Transverse colon (tissue), 3 donors: ENCODE data around the gene USP9Y.

Experiments
- POLR2A ChIP-seq: fragments of 450-650 bp; IDR thresholded peaks from one replicate; pipeline ENCODE4 v1.6.1; 2016; ENCODE audit warnings: antibody characterized with exemption, mild to moderate bottlenecking, moderate library complexity
- TF ChIP-seq, protein P1 (sequence below), 5 experiments: fragments of 200-600 bp in 3 of 5; fragments of 450-650 bp in 2 of 5; sonication (generic) in 3 of 5; IDR thresholded peaks; 1 replicate in 2 of 5; 2 replicates in 3 of 5; pipeline ENCODE4 v1.5.1; 2016 to 2017; ENCODE audit warnings: antibody characterized with exemption in 5 of 5, inconsistent platforms in 3 of 5, mild to moderate bottlenecking in 2 of 5, moderate library complexity in 1 of 5

DNA sequence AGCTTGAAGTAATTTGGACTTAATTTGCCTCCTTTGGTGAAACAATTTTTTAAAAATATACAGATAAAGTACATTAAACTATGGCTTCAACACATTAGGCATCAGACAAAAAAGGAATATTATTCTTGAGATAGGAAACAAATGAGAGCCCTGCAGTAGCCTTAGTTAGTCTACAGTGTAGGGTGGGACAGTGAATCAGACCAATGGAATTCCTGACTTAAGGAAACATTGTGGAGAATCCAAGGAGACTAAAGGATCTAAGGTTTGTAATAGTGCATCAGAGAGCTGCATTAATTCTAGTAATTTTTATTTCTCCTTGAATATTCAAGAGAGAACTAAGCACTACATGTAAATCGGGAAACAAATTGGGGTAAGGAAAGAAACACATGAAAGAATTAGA lies 125.8 kb downstream of the USP9Y start:
- no peak for TF ChIP-seq POLR2A
- TF ChIP-seq, protein P1, sequence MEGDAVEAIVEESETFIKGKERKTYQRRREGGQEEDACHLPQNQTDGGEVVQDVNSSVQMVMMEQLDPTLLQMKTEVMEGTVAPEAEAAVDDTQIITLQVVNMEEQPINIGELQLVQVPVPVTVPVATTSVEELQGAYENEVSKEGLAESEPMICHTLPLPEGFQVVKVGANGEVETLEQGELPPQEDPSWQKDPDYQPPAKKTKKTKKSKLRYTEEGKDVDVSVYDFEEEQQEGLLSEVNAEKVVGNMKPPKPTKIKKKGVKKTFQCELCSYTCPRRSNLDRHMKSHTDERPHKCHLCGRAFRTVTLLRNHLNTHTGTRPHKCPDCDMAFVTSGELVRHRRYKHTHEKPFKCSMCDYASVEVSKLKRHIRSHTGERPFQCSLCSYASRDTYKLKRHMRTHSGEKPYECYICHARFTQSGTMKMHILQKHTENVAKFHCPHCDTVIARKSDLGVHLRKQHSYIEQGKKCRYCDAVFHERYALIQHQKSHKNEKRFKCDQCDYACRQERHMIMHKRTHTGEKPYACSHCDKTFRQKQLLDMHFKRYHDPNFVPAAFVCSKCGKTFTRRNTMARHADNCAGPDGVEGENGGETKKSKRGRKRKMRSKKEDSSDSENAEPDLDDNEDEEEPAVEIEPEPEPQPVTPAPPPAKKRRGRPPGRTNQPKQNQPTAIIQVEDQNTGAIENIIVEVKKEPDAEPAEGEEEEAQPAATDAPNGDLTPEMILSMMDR (IDR thresholded peaks at IDR 0.05) = no peak
